A549 (cell line): Measurements from ENCODE around the gene GLRA3. TPM values are rescaled to one million over a fixed set of nuclear protein-coding genes. Genes with fewer than 3 reads are reported as not detected.

Source experiments
- ATAC-seq, 2 experiments: fragments of 200-7000 bp in 1 of 2; fragments of >200 bp in 1 of 2; cut with Nextera tagmentation in 1 of 2; cut with Tn5 transposase in 1 of 2; 3 replicates each; pipeline versions ENCODE4 v1.8.0 to v1.9.1; 2018 to 2020; ENCODE audit warnings: mild to moderate bottlenecking in 1 of 2, moderate library complexity in 1 of 2
- CTCF ChIA-PET: fragments of 300-600 bp; sonication (Branson Sonifier 250); formaldehyde crosslinking; extraction: SDS; loops from one replicate; lab custom pipeline; 2021; ENCODE audit warnings: antibody characterized with exemption, inconsistent platforms; lab: Yijun Ruan, JAX
- POLR2A ChIA-PET: fragments of 350-600 bp; formaldehyde crosslinking; extraction: SDS; loops from one replicate; lab custom pipeline; 2021; ENCODE audit warnings: antibody characterized with exemption, inconsistent platforms; lab: Yijun Ruan, JAX
- DNase-seq, 2 experiments: peaks; one replicate each; pipeline versions ENCODE4 v3.0.0 to v3.0.0-alpha.2; 2011 to 2016; ENCODE audit warnings: low read depth in 1 of 2, low spot score in 1 of 2
- FAIRE-seq: peaks from 2 replicates; lab custom pipeline; 2011; peaks lifted over from hg19 to GRCh38; lab: Jason Lieb, UNC
- H3K27ac ChIP-seq, 2 experiments: fragments of >200 bp; sonication (Bioruptor Twin); formaldehyde crosslinking; 3 replicates each; pipeline ENCODE4 v1.5.1; 2016 to 2017
- H3K4me1 ChIP-seq: fragments of >200 bp; sonication (Bioruptor Twin); formaldehyde crosslinking; 3 replicates; pipeline ENCODE4 v1.6.1; 2016
- H3K4me2 ChIP-seq: fragments of >200 bp; sonication (Bioruptor Twin); formaldehyde crosslinking; 3 replicates; pipeline ENCODE4 v1.6.1; 2016
- H3K4me3 ChIP-seq: fragments of >200 bp; sonication (Bioruptor Twin); formaldehyde crosslinking; 3 replicates; pipeline ENCODE4 v1.5.1; 2016
- H3K9me3 ChIP-seq: fragments of >200 bp; sonication (Bioruptor Twin); formaldehyde crosslinking; 3 replicates; pipeline ENCODE4 v1.6.1; 2016
- BCL3 ChIP-seq: fragments of >200 bp; sonication (Bioruptor Twin); formaldehyde crosslinking; IDR thresholded peaks from 3 replicates; pipeline ENCODE4 v1.6.1; 2016
- CTCF ChIP-seq: fragments of >200 bp; sonication (Bioruptor Twin); formaldehyde crosslinking; IDR thresholded peaks from 3 replicates; pipeline ENCODE4 v1.5.1; 2016
- EHF ChIP-seq: fragments of 250-450 bp; sonication (Bioruptor Pico); IDR thresholded peaks from 2 replicates; pipeline ENCODE4 v1.5.0; 2020; ENCODE audit warnings: mild to moderate bottlenecking
- EHMT2 ChIP-seq: fragments of 200-600 bp; sonication (generic); IDR thresholded peaks from 2 replicates; pipeline ENCODE4 v1.6.1; 2016; ENCODE audit warnings: antibody characterized with exemption, low read depth, mild to moderate bottlenecking, moderate library complexity
- ELK1 ChIP-seq: fragments of 150-350 bp; IDR thresholded peaks from 2 replicates; pipeline ENCODE4 v1.6.1; 2014; ENCODE audit warnings: low read depth, mild to moderate bottlenecking, low read length
- FOSB ChIP-seq: fragments of 250-450 bp; sonication (Bioruptor Pico); IDR thresholded peaks from 2 replicates; pipeline ENCODE4 v1.5.0; 2020; ENCODE audit warnings: mild to moderate bottlenecking, moderate library complexity
- FOSL2 ChIP-seq, 2 experiments: fragments of 450-650 bp in 1 of 2; fragments of >200 bp in 1 of 2; sonication (Bioruptor Twin) in 1 of 2; formaldehyde crosslinking; IDR thresholded peaks; 2 replicates each; pipeline versions ENCODE4 v1.5.0 to v1.6.1; 2016 to 2020; ENCODE audit warnings: mild to moderate bottlenecking in 1 of 2, moderate library complexity in 1 of 2
- FOXS1 ChIP-seq: fragments of 250-450 bp; sonication (Bioruptor Pico); IDR thresholded peaks from 2 replicates; pipeline ENCODE4 v1.5.0; 2020; ENCODE audit warnings: mild to moderate bottlenecking, moderate library complexity
- HDAC2 ChIP-seq: fragments of 200-600 bp; sonication (generic); IDR thresholded peaks from 2 replicates; pipeline ENCODE4 v1.6.1; 2016
- HMGXB4 ChIP-seq: fragments of 250-450 bp; sonication (Bioruptor Pico); IDR thresholded peaks from 2 replicates; pipeline ENCODE4 v1.5.0; 2021; ENCODE audit warnings: mild to moderate bottlenecking, moderate library complexity, borderline replicate concordance
- HOXA7 ChIP-seq: fragments of 250-450 bp; sonication (Bioruptor Pico); IDR thresholded peaks from 2 replicates; pipeline ENCODE4 v1.5.0; 2020; ENCODE audit warnings: mild to moderate bottlenecking, moderate library complexity
- JUNB ChIP-seq: fragments of >200 bp; sonication (Bioruptor Twin); formaldehyde crosslinking; IDR thresholded peaks from 2 replicates; pipeline ENCODE4 v1.6.1; 2016
- KDM5A ChIP-seq: fragments of 200-600 bp; sonication (generic); IDR thresholded peaks from 2 replicates; pipeline ENCODE4 v1.6.1; 2016; ENCODE audit warnings: antibody characterized with exemption, mild to moderate bottlenecking
- MYC ChIP-seq: IDR thresholded peaks from 2 replicates; pipeline ENCODE4 v1.6.1; 2012; ENCODE audit warnings: mild to moderate bottlenecking, inconsistent platforms, low read length, improper control_type of control experiment, borderline replicate concordance
- RAD21 ChIP-seq, 2 experiments: fragments of >200 bp in 1 of 2; sonication (Bioruptor Twin) in 1 of 2; formaldehyde crosslinking in 1 of 2; IDR thresholded peaks in 1 of 2; conservative IDR thresholded peaks in 1 of 2; 2 replicates in 1 of 2; 3 replicates in 1 of 2; pipeline ENCODE4 v1.6.1; 2012 to 2018; ENCODE audit warnings: inconsistent platforms in 1 of 2
- RARB ChIP-seq: fragments of 250-450 bp; sonication (Bioruptor Pico); IDR thresholded peaks from 2 replicates; pipeline ENCODE4 v1.8.0; 2021; ENCODE audit warnings: mild to moderate bottlenecking, moderate library complexity
- SMC3 ChIP-seq: fragments of >200 bp; sonication (Bioruptor Twin); formaldehyde crosslinking; IDR thresholded peaks from 3 replicates; pipeline ENCODE4 v1.6.1; 2018; ENCODE audit warnings: inconsistent platforms
- TFCP2L1 ChIP-seq: fragments of 250-450 bp; sonication (Bioruptor Pico); IDR thresholded peaks from 2 replicates; pipeline ENCODE4 v1.5.0; 2021; ENCODE audit warnings: mild to moderate bottlenecking
- TP53 ChIP-seq: fragments of 250-450 bp; sonication (Bioruptor Pico); IDR thresholded peaks from 2 replicates; pipeline ENCODE4 v1.5.0; 2021; ENCODE audit warnings: mild to moderate bottlenecking, moderate library complexity
- USF2 ChIP-seq: fragments of 450-650 bp; IDR thresholded peaks from 2 replicates; pipeline ENCODE4 v1.6.1; 2014; ENCODE audit warnings: antibody characterized with exemption
- WGBS: methylation state at CpG from one replicate; pipeline ENCODE4 v1.1.6; 2017; ENCODE audit errors: missing lambda C conversion rate; 5-methylcytosine and 5-hydroxymethylcytosine counted together
- polyA plus RNA-seq, 4 experiments: library from polyadenylated mRNA; depleted of rRNA in 3 of 4; stranded (reverse); fragments of >200 nt; fragmentation: RNase III in 1 of 4; extraction: RNeasy Plus Mini Kit Qiagen cat#74134 plus additional on column Dnase treatment in 1 of 4; gene quantifications; 2 replicates in 3 of 4; 3 replicates in 1 of 4; pipeline ENCODE4 v1.2.3, GENCODE V29; 2011 to 2017

The GLRA3 gene
- polyA plus RNA-seq, 2 of the 4 experiments (the other 2 are of a cell fraction): 0.01 to 0.04 TPM

- ATAC-seq: no peak
- 73% methylated on average over 2 of the region's 2 CpGs for WGBS
- Histone ChIP-seq H3K27ac (peak overlapping the region in 1 of 2 experiments; percentile 25; a peak in 3 of 6 replicates), H3K4me2 (no peak overlapping the region), H3K4me3 (no peak overlapping the region), H3K9me3 (no peaks in the 10 kb centered on the region), H3K4me1 (0 out of 3 replicates have a peak, but pooled peaks cover 4% of the 10 kb centered on the region)
- ChIA-PET POLR2A (no interaction called here), CTCF (no interaction called here)
- no peak for DNase-seq
- TF ChIP-seq JUNB (no peak), FOSL2 (IDR thresholded peaks at IDR 0.05) (no peak), FOSL2 (CRISPR knock-in tag; IDR thresholded peaks at IDR 0.05) (0 out of 2 replicates have a peak, but pooled peaks have one; percentile 10)
- no peak for FAIRE-seq
Measured at GRCh38 chr4:174663216-174663615, 165.8 kb downstream of the GLRA3 start.

- no peak overlapping the region for H3K4me3 ChIP-seq
- no peak overlapping the region for H3K4me2 ChIP-seq
- H3K4me1 ChIP-seq: 0 out of 3 replicates have a peak, but pooled peaks cover 4% of the 10 kb centered on the region
- CTCF ChIA-PET: no interaction called here
- 70% methylated on average over 3 of the region's 3 CpGs for WGBS
- FAIRE-seq: no peak
- no peak overlapping the region for H3K27ac ChIP-seq
- no peak for ATAC-seq
- DNase-seq: no peak
- no peaks in the 10 kb centered on the region for H3K9me3 ChIP-seq
- POLR2A ChIA-PET: no interaction called here
- no peak for TF ChIP-seq USF2
- no peak for TF ChIP-seq RAD21 (conservative IDR thresholded peaks at IDR 0.05 in 1 of 2, IDR thresholded peaks at IDR 0.05 in 1 of 2)
- no peak for TF ChIP-seq KDM5A
- TF ChIP-seq FOSB: no peak
- TF ChIP-seq TP53: no peak
Measured at GRCh38 chr4:174658246-174658645, 170.8 kb downstream of the GLRA3 start.

GRCh38 chr4:174657472-174657871 is 171.6 kb downstream of the GLRA3 start:
- WGBS: 90% methylated on average over 6 of the region's 6 CpGs
- no peak for FAIRE-seq
- CTCF ChIA-PET: no interaction called here
- Histone ChIP-seq H3K4me3 (no peak overlapping the region), H3K27ac (no peak overlapping the region), H3K4me2 (no peak overlapping the region), H3K4me1 (no peaks in the 10 kb centered on the region), H3K9me3 (no peaks in the 10 kb centered on the region)
- no peak for ATAC-seq
- DNase-seq: no peak
- POLR2A ChIA-PET: no interaction called here
- TF ChIP-seq MYC: no peak
- no peak for TF ChIP-seq FOSB
- no peak for TF ChIP-seq CTCF
- no peak for TF ChIP-seq RAD21 (conservative IDR thresholded peaks at IDR 0.05 in 1 of 2, IDR thresholded peaks at IDR 0.05 in 1 of 2)
- TF ChIP-seq HMGXB4: no peak
- TF ChIP-seq FOSL2 (IDR thresholded peaks at IDR 0.05): no peak
- TF ChIP-seq FOSL2 (CRISPR knock-in tag; IDR thresholded peaks at IDR 0.05): no peak
- no peak for TF ChIP-seq HDAC2
- no peak for TF ChIP-seq BCL3
- TF ChIP-seq ELK1: no peak
- no peak for TF ChIP-seq TFCP2L1 (CRISPR knock-in tag)
- no peak for TF ChIP-seq TP53
- no peak for TF ChIP-seq EHF (CRISPR knock-in tag)
- no peak for TF ChIP-seq EHMT2
- no peak for TF ChIP-seq HOXA7
- TF ChIP-seq RARB (CRISPR knock-in tag): no peak
- no peak for TF ChIP-seq SMC3
- no peak for TF ChIP-seq FOXS1 (CRISPR knock-in tag)
- TF ChIP-seq USF2: no peak
